B cell (primary cell): Measurements from ENCODE around the gene PDZD2.

Experiments used
- EZH2 ChIP-seq: IDR thresholded peaks from 2 replicates; pipeline ENCODE4 v1.6.1; 2012; ENCODE audit warnings: borderline replicate concordance, low read depth, mild to moderate bottlenecking, moderate library complexity, low read length; ENCODE audit not compliant: insufficient read depth, poor library complexity, severe bottlenecking
- TF ChIP-seq, protein P1 (sequence below): fragments of 200-600 bp; IDR thresholded peaks from one replicate; pipeline ENCODE4 v1.8.0; 2022; ENCODE audit warnings: antibody characterized with exemption, mild to moderate bottlenecking

DNA sequence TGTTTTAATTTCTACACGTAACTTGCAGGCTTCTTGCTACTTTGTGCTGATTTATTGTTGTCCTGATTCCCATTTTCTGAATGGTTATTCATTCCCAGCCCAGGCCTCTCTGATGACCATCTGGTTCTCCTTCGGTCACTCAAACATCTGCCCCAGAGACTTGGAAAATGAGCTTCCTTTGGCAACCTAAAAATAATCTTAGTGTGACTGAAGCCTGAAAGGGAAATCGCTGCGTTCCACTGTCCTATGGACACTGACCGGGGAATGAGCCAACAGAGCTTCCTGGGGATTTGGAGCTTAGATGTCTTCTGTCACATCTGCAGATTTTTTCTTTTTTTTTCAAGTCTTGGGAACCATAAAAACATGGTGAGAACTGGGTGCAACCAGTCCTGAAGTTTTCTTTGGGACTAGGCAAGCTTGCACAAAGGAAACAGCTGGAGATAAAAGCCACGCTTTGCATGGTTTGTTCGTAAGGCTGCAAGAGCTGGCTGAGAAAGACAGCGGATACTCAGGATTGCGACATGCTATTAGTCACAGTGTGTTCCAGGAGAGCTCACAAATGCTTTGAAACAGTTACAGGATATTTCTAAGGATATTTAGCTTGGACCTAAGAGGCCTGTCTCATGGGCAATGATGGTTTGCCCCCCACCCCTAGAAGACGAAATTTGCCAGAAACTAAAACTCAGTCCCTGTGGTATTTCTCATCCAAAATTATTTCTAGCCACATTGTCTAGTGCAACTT lies 389.0 kb downstream of the PDZD2 start:
- TF ChIP-seq EZH2, result no peak
- TF ChIP-seq, protein P1, sequence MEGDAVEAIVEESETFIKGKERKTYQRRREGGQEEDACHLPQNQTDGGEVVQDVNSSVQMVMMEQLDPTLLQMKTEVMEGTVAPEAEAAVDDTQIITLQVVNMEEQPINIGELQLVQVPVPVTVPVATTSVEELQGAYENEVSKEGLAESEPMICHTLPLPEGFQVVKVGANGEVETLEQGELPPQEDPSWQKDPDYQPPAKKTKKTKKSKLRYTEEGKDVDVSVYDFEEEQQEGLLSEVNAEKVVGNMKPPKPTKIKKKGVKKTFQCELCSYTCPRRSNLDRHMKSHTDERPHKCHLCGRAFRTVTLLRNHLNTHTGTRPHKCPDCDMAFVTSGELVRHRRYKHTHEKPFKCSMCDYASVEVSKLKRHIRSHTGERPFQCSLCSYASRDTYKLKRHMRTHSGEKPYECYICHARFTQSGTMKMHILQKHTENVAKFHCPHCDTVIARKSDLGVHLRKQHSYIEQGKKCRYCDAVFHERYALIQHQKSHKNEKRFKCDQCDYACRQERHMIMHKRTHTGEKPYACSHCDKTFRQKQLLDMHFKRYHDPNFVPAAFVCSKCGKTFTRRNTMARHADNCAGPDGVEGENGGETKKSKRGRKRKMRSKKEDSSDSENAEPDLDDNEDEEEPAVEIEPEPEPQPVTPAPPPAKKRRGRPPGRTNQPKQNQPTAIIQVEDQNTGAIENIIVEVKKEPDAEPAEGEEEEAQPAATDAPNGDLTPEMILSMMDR, result no peak
